Natural killer cell (primary cell): ENCODE results near the gene KYNU. TPM values are rescaled to one million over a fixed set of nuclear protein-coding genes. Genes with fewer than 3 reads are reported as not detected.
"Not testable (repeated sequence)": the region's sequence is repeated elsewhere in the genome, so short reads cannot be mapped to it uniquely, and the experiment has no call there.

Experiments
- ATAC-seq, 3 donors: fragments of 150-1000 bp in 2 of 3; fragments of 200-7000 bp in 1 of 3; cut with Tn5 transposase; 1 replicate in 1 of 3; 2 replicates in 2 of 3; pipeline ENCODE4 v1.10.0; 2021; ENCODE audit warnings: mild to moderate bottlenecking in 2 of 3, moderate library complexity in 2 of 3
- DNase-seq, 2 donors: peaks; one replicate each; pipeline versions ENCODE4 v3.0.0 to v3.0.0-alpha.2; 2013 to 2021; ENCODE audit warnings: mixed read lengths in 1 of 2
- H3K27ac ChIP-seq: one replicate; pipeline ENCODE4 v1.5.1; 2013; ENCODE audit warnings: mild to moderate bottlenecking, low read length
- H3K27me3 ChIP-seq: one replicate; pipeline ENCODE4 v1.6.1; 2013; ENCODE audit warnings: low read length; ENCODE audit not compliant: control insufficient read depth, insufficient read depth
- H3K36me3 ChIP-seq: one replicate; pipeline ENCODE4 v1.6.1; 2013; ENCODE audit warnings: low read length; ENCODE audit not compliant: control insufficient read depth, insufficient read depth
- H3K4me1 ChIP-seq: one replicate; pipeline ENCODE4 v1.6.1; 2013; ENCODE audit warnings: low read length; ENCODE audit not compliant: control insufficient read depth, insufficient read depth
- H3K4me3 ChIP-seq: one replicate; pipeline ENCODE4 v1.5.1; 2013; ENCODE audit warnings: low read length
- H3K9me3 ChIP-seq: one replicate; pipeline ENCODE4 v1.6.1; 2013; ENCODE audit warnings: low read length; ENCODE audit not compliant: control insufficient read depth, insufficient read depth
- H3K27ac Mint-ChIP-seq, 2 donors: one replicate each; pipeline ENCODE4 v1.8.0; 2022; ENCODE audit warnings: mild to moderate bottlenecking in 2 of 2, mixed read lengths in 2 of 2, moderate library complexity in 1 of 2
- H3K27me3 Mint-ChIP-seq, 2 donors: one replicate each; pipeline ENCODE4 v1.8.0; 2022; ENCODE audit warnings: low read depth in 2 of 2, mixed read lengths in 2 of 2
- H3K36me3 Mint-ChIP-seq: one replicate; pipeline ENCODE4 v1.8.0; 2022; ENCODE audit warnings: mixed read lengths
- H3K4me1 Mint-ChIP-seq, 2 donors: one replicate each; pipeline ENCODE4 v1.8.0; 2022; ENCODE audit warnings: mixed read lengths in 2 of 2
- H3K4me3 Mint-ChIP-seq: one replicate; pipeline ENCODE4 v1.8.0; 2022; ENCODE audit warnings: mild to moderate bottlenecking, moderate library complexity, mixed read lengths
- H3K9me3 Mint-ChIP-seq, 2 donors: one replicate each; pipeline ENCODE4 v1.8.0; 2022; ENCODE audit warnings: mixed read lengths in 2 of 2
- CTCF ChIP-seq: fragments of 200-600 bp; IDR thresholded peaks from one replicate; pipeline ENCODE4 v1.8.0; 2022; ENCODE audit warnings: antibody characterized with exemption
- WGBS: methylation state at CpG from one replicate; pipeline ENCODE4 v1.1.7; 2013; ENCODE audit warnings: missing lambda C conversion rate; ENCODE audit not compliant: insufficient coverage; 5-methylcytosine and 5-hydroxymethylcytosine counted together
- intact Hi-C: fragments of 100-400 bp; cut with micrococcal nuclease; formaldehyde crosslinking; loops from one replicate; pipeline ENCODE4 v1.14.2; 2022
- total RNA-seq, 4 donors: library from RNA; stranded (reverse); fragments of 120-200 nt in 1 of 4; gene quantifications; one replicate each; pipeline versions ENCODE4 v1.2.3 to v1.2.4, GENCODE V29; 2013 to 2022

Gene KYNU
- total RNA-seq, 3 donors from 2014 or later (not counting 1 experiment from before 2014, with no cell fraction given), result 0.82 to 3.6 (median 3.3) TPM

- Histone ChIP-seq H3K4me3 (no peak overlapping the region), H3K9me3 (no peaks in the 10 kb centered on the region), H3K27me3 (no peaks in the 10 kb centered on the region), H3K4me1 (no peaks in the 10 kb centered on the region), H3K36me3 (no peaks in the 10 kb centered on the region), H3K27ac (no peak overlapping the region)
- Mint-ChIP-seq H3K27me3 (peaks cover 3 to 6% of the 10 kb centered on the region in 2 donors), H3K4me3 (no peak overlapping the region), H3K27ac (no peak overlapping the region), H3K9me3 (no peaks in the 10 kb centered on the region), H3K36me3 (no peaks in the 10 kb centered on the region), H3K4me1 (no peaks in the 10 kb centered on the region)
- ATAC-seq, result no peak
- intact Hi-C loops, result no loop called here
- DNase-seq, result no peak
- no peak for TF ChIP-seq CTCF
- WGBS, result no CpG with 5 or more reads among the region's 4 CpGs
These were observed 193.9 kb downstream of the KYNU start for GRCh38 chr2:143071185-143071876.

GRCh38 chr2:143074913-143075312, 197.4 kb downstream of the KYNU start:
- H3K27ac ChIP-seq, intact Hi-C loops, H3K27me3 ChIP-seq, H3K27ac Mint-ChIP-seq, H3K36me3 Mint-ChIP-seq, DNase-seq, H3K4me1 ChIP-seq, ATAC-seq, H3K4me3 ChIP-seq, H3K4me1 Mint-ChIP-seq, H3K27me3 Mint-ChIP-seq, H3K4me3 Mint-ChIP-seq, H3K9me3 Mint-ChIP-seq, H3K9me3 ChIP-seq, H3K36me3 ChIP-seq: not testable (repeated sequence)
- WGBS, result 92% methylated on average over 2 of the region's 2 CpGs

- Mint-ChIP-seq H3K27ac (no peak overlapping the region), H3K4me3 (no peak overlapping the region), H3K9me3 (no peaks in the 10 kb centered on the region), H3K36me3 (no peaks in the 10 kb centered on the region), H3K27me3 (peaks cover 3 to 6% of the 10 kb centered on the region in 2 donors), H3K4me1 (no peaks in the 10 kb centered on the region)
- Histone ChIP-seq H3K9me3 (no peaks in the 10 kb centered on the region), H3K27ac (no peak overlapping the region), H3K4me1 (no peaks in the 10 kb centered on the region), H3K27me3 (no peaks in the 10 kb centered on the region), H3K36me3 (no peaks in the 10 kb centered on the region), H3K4me3 (no peak overlapping the region)
- ATAC-seq (no peak), DNase-seq (no peak)
- TF ChIP-seq CTCF, result no peak
- WGBS, result 90% methylated on average over 1 of the region's 1 CpG
- intact Hi-C loops, result no loop called here
These were observed 198.2 kb downstream of the KYNU start for GRCh38 chr2:143075711-143076110.

GRCh38 chr2:143078104-143078503, 200.6 kb downstream of the KYNU start:
- no peaks in the 10 kb centered on the region for H3K4me1 ChIP-seq
- Mint-ChIP-seq H3K36me3 (no peaks in the 10 kb centered on the region), H3K27me3 (peaks cover 0 to 3% of the 10 kb centered on the region in 2 donors), H3K27ac (no peak overlapping the region), H3K4me3 (no peak overlapping the region), H3K9me3 (no peaks in the 10 kb centered on the region), H3K4me1 (no peaks in the 10 kb centered on the region)
- ATAC-seq (no peak), DNase-seq (no peak)
- intact Hi-C loops, result no loop called here
- H3K27ac ChIP-seq, result no peak overlapping the region
- no peak overlapping the region for H3K4me3 ChIP-seq
- H3K27me3 ChIP-seq, result no peaks in the 10 kb centered on the region
- no peak for TF ChIP-seq CTCF
- no peaks in the 10 kb centered on the region for H3K9me3 ChIP-seq
- no peaks in the 10 kb centered on the region for H3K36me3 ChIP-seq
